ENCODE results near the gene MAPK11. TPM values are rescaled to one million over a fixed set of nuclear protein-coding genes. Genes with fewer than 3 reads are reported as not detected.

Gene MAPK11
- total and polyA plus RNA-seq, 7 experiments from 2014 or later: 0.13 to 22.9 (median 1.4) TPM

DNA sequence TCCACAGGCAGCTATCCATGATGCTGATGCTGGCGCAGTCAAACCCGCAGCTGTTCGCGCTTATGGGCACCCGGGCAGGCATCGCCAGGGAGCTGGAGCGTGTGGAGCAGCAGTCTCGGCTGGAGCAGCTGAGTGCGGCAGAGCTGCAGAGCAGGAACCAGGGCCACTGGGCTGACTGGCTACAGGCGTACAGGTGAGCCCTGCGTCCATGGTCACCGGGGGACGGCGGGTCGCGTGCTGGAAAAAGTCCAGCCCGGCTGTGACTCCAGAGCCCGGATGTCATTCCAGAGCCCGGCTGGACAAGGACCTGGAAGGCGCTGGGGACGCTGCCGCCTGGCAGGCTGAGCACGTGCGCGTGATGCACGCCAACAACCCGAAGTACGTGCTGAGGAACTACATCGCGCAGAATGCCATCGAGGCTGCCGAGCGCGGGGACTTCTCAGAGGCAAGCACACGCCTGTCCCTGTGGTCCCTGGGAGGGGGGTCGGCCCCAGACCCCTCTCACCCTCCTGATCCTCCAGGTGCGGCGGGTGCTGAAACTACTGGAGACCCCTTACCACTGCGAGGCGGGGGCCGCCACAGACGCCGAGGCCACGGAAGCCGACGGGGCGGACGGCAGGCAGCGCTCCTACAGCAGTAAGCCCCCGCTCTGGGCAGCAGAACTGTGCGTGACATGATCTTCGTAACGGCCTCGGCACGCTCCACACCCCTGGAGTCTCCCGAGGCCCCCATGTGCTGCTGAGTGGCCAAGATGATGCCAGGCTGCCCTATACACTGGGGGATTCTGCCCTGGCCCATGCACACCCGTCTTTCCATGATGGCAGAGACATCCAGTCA lies 53.3 kb downstream of the MAPK11 start:
- peak overlapping the region in 1 of 9 donors; percentile 25 for H3K27ac Mint-ChIP-seq
- no peak for ATAC-seq
- H3K4me1 Mint-ChIP-seq: peaks cover 2 to 30% (median 16%) of the 10 kb centered on the region in 7 donors
- H3K36me3 ChIP-seq (ENCODE audit: control insufficient read depth in 2 of 3, insufficient read depth in 3 of 3, low read length in 3 of 3): peaks cover 3 to 85% (median 14%) of the 10 kb centered on the region in 3 experiments
- no peak overlapping the region for H3K27ac ChIP-seq (ENCODE audit: low read depth, low read length)
- peaks cover 0 to 32% (median 14%) of the 10 kb centered on the region in 5 donors for H3K36me3 Mint-ChIP-seq
- H3K4me3 ChIP-seq (ENCODE audit: low read length): no peak overlapping the region
- H3K4me1 ChIP-seq (ENCODE audit: control insufficient read depth in 2 of 2, insufficient read depth in 2 of 2, low read length in 2 of 2): no peaks in the 10 kb centered on the region
- ChIA-PET CTCF (no interaction called here), POLR2A (interaction anchor here (0.7 kb wide), 1 partner anchor 27 kb away, joined by 3 read pairs; no protein-coding TSS in a partner anchor)
- DNase-seq: no peak
- no peaks in the 10 kb centered on the region for H3K27me3 Mint-ChIP-seq
- H3K4me3 Mint-ChIP-seq: no peak overlapping the region
- no peaks in the 10 kb centered on the region for H3K27me3 ChIP-seq (ENCODE audit: control insufficient read depth in 2 of 2, insufficient read depth in 2 of 2, low read length in 2 of 2)
- H3K9me3 Mint-ChIP-seq: no peaks in the 10 kb centered on the region
- intact Hi-C loops (cut with micrococcal nuclease): no loop called here
- H3K9me3 ChIP-seq (ENCODE audit: control insufficient read depth in 2 of 3, low read length in 3 of 3): no peaks in the 10 kb centered on the region

DNA sequence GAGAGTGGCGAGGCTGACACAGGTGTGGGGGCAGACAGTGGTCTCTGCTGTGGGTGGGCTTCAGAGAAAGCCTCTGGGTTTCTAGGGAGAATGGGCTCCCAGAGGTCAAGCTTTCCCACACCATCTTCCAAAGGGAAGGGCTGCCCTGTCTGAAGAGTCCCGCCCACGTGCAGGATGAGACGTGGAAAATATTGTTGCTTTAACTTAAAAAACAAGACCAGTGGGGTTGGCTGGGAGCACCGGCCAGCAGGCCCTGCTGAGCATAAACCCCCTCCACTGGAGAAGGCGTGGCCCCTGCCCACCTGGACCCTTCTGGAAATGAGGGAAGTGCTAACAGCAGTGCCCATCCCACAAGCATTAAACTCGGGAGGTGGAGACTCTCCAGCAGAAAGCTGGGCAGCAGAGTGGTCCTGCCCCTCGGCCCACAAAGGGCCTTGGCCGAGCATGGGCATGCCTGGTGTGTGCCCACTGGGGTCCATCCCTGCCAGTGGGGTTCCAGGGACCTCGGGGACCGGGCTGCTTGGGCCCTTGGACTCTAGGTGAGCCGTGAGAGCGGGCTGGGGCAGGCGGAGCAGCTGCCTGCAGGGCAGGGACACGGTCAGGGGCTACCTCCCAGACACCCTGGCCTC lies 54.0 kb downstream of the MAPK11 start:
- no peaks in the 10 kb centered on the region for H3K4me1 ChIP-seq (ENCODE audit: control insufficient read depth in 2 of 2, insufficient read depth in 2 of 2, low read length in 2 of 2)
- ATAC-seq (no peak), DNase-seq (no peak)
- no peak overlapping the region for H3K4me3 ChIP-seq (ENCODE audit: low read length)
- Mint-ChIP-seq H3K4me3 (no peak overlapping the region), H3K4me1 (peaks cover 2 to 30% (median 18%) of the 10 kb centered on the region in 7 donors), H3K27ac (peak overlapping the region in 1 of 9 donors; percentile 62), H3K27me3 (no peaks in the 10 kb centered on the region), H3K9me3 (no peaks in the 10 kb centered on the region), H3K36me3 (peaks cover 0 to 33% (median 14%) of the 10 kb centered on the region in 5 donors)
- H3K36me3 ChIP-seq (ENCODE audit: control insufficient read depth in 2 of 3, insufficient read depth in 3 of 3, low read length in 3 of 3): peaks cover 0 to 81% (median 14%) of the 10 kb centered on the region in 3 experiments
- ChIA-PET POLR2A (interaction anchor here (0.7 kb wide), 1 partner anchor 28 kb away, joined by 3 read pairs; no protein-coding TSS in a partner anchor), CTCF (interaction anchor here (1.2 to 1.7 kb wide), 2 partner anchors 11 to 67 kb away, joined by 3 to 4 read pairs; no protein-coding TSS in a partner anchor)
- H3K9me3 ChIP-seq (ENCODE audit: control insufficient read depth in 2 of 3, low read length in 3 of 3): no peaks in the 10 kb centered on the region
- intact Hi-C loops (cut with micrococcal nuclease): no loop called here
- H3K27ac ChIP-seq (ENCODE audit: low read depth, low read length): no peak overlapping the region
- H3K27me3 ChIP-seq (ENCODE audit: control insufficient read depth in 2 of 2, insufficient read depth in 2 of 2, low read length in 2 of 2): no peaks in the 10 kb centered on the region

DNA sequence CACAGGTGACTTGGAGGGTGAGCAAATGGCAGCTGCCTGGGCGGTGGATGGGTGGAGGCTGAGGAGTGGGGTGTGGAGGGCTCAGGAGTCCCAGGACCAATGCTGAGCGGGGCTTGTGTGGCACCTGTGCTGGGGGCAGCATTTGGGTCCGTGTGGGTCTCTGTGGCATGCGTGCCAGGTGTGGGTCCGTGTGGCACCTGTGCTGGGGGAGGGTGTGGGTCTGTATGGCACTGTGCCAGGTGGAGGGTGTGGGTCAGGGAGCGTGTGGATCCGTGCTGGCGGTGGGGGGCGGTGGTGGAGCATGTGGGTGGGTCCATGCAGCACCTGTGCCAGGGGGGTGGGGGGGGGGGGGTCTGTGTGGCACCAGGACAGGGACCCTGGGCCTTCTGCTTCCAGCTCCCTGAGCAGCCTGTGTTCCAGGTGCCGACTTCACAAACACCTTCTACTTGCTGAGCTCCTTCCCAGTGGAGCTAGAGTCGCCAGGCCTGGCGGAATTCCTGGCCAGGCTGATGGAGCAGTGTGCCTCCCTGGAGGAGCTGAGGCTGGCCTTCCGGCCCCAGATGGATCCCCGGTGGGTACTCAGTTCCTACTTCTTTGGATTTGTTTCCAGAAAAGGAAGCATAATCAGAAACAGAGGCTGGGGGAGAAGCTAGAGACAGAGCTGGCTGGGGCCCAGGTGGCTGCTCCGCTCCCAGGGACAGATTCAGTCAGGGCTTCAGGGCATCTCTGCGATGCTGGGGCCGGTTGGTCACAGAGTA lies 54.7 kb downstream of the MAPK11 start:
- intact Hi-C loops (cut with micrococcal nuclease): no loop called here
- H3K9me3 Mint-ChIP-seq: no peaks in the 10 kb centered on the region
- POLR2A ChIA-PET: interaction anchor here (0.7 to 1.4 kb wide), 2 partner anchors 26 to 114 kb away, joined by 3 read pairs; no protein-coding TSS in a partner anchor
- Histone ChIP-seq H3K27ac (ENCODE audit: low read depth, low read length) (no peak overlapping the region), H3K9me3 (ENCODE audit: control insufficient read depth in 2 of 3, low read length in 3 of 3) (no peaks in the 10 kb centered on the region), H3K36me3 (ENCODE audit: control insufficient read depth in 2 of 3, insufficient read depth in 3 of 3, low read length in 3 of 3) (peaks cover 0 to 81% (median 11%) of the 10 kb centered on the region in 3 experiments), H3K4me1 (ENCODE audit: control insufficient read depth in 2 of 2, insufficient read depth in 2 of 2, low read length in 2 of 2) (no peaks in the 10 kb centered on the region), H3K27me3 (ENCODE audit: control insufficient read depth in 2 of 2, insufficient read depth in 2 of 2, low read length in 2 of 2) (no peaks in the 10 kb centered on the region), H3K4me3 (ENCODE audit: low read length) (no peak overlapping the region)
- CTCF ChIA-PET: interaction anchor here (1.2 to 1.7 kb wide), 2 partner anchors 11 to 66 kb away, joined by 3 to 4 read pairs; no protein-coding TSS in a partner anchor
- H3K4me1 Mint-ChIP-seq: peaks cover 2 to 30% (median 21%) of the 10 kb centered on the region in 7 donors
- H3K36me3 Mint-ChIP-seq: peaks cover 0 to 36% (median 14%) of the 10 kb centered on the region in 5 donors
- H3K27ac Mint-ChIP-seq: peak overlapping the region in 6 of 9 donors; percentile 22 to 87 (median 66)
- DNase-seq (no peak), ATAC-seq (no peak)
- H3K27me3 Mint-ChIP-seq: no peaks in the 10 kb centered on the region
- no peak overlapping the region for H3K4me3 Mint-ChIP-seq

Other genes starting within 250 kb of the MAPK11 start
- not detected for gene TTLL8, start 212.1 kb downstream of the MAPK11 start, total RNA-seq
- not detected for gene TTLL8, start 212.1 kb downstream of the MAPK11 start, polyA plus RNA-seq
- 1 to 10 TPM in 2 of 5 experiments, under 1 TPM in 1, not detected in 2; 0.10 to 7.2 (median 2.3) TPM for gene MLC1, start 185.0 kb downstream of the MAPK11 start, total RNA-seq
- under 1 TPM; 0.08 to 0.48 TPM for gene MLC1, start 185.0 kb downstream of the MAPK11 start, polyA plus RNA-seq
- not detected for gene MOV10L1, start 180.4 kb downstream of the MAPK11 start, total RNA-seq
- gene MOV10L1, start 180.4 kb downstream of the MAPK11 start, polyA plus RNA-seq: not detected
- 1 to 10 TPM in 1 of 5 experiments, under 1 TPM in 2, not detected in 2; 0.27 to 2.0 (median 0.66) TPM for gene PANX2, start 99.6 kb downstream of the MAPK11 start, total RNA-seq
- gene PANX2, start 99.6 kb downstream of the MAPK11 start, polyA plus RNA-seq: not detected
- 100 to 1,000 TPM; 106 to 157 (median 124) TPM for gene TRABD, start 84.5 kb downstream of the MAPK11 start, total RNA-seq
- 10 to 100 TPM; 29.4 to 50.0 TPM for gene TRABD, start 84.5 kb downstream of the MAPK11 start, polyA plus RNA-seq
- 10 to 100 TPM; 26.7 to 36.6 (median 32.4) TPM for gene SELENOO, start 69.4 kb downstream of the MAPK11 start, total RNA-seq
- gene SELENOO, start 69.4 kb downstream of the MAPK11 start, polyA plus RNA-seq: 1 to 10 TPM; 3.4 to 5.9 TPM
- 100 to 1,000 TPM in 4 of 5 experiments, 10 to 100 TPM in 1; 67.8 to 146 (median 134) TPM for gene TUBGCP6, start 25.4 kb downstream of the MAPK11 start, total RNA-seq
- 10 to 100 TPM; 15.2 to 28.4 TPM for gene TUBGCP6, start 25.4 kb downstream of the MAPK11 start, polyA plus RNA-seq
- 100 to 1,000 TPM in 3 of 5 experiments, 10 to 100 TPM in 2; 95.9 to 139 (median 105) TPM for gene HDAC10, start 19.1 kb downstream of the MAPK11 start, total RNA-seq
- gene HDAC10, start 19.1 kb downstream of the MAPK11 start, polyA plus RNA-seq: 1 to 10 TPM; 7.1 to 9.8 TPM
- gene MAPK12, start 8.7 kb downstream of the MAPK11 start, total RNA-seq: 1 to 10 TPM; 1.7 to 6.2 (median 2.3) TPM
- under 1 TPM in 1 of 2 donors, not detected in 1; 0.07 TPM for gene MAPK12, start 8.7 kb downstream of the MAPK11 start, polyA plus RNA-seq
- 100 to 1,000 TPM in 1 of 5 experiments, 10 to 100 TPM in 2, 1 to 10 TPM in 2; 2.9 to 138 (median 12.6) TPM for gene PLXNB2, start 37.3 kb upstream of the MAPK11 start, total RNA-seq
- under 1 TPM; 0.05 to 0.32 TPM for gene PLXNB2, start 37.3 kb upstream of the MAPK11 start, polyA plus RNA-seq
- gene DENND6B, start 56.6 kb upstream of the MAPK11 start, total RNA-seq: 1 to 10 TPM; 2.1 to 4.0 (median 2.8) TPM
- gene DENND6B, start 56.6 kb upstream of the MAPK11 start, polyA plus RNA-seq: under 1 TPM; 0.19 to 0.61 TPM
- gene PPP6R2, start 72.9 kb upstream of the MAPK11 start, total RNA-seq: 10 to 100 TPM; 57.8 to 88.1 (median 78.1) TPM
- 10 to 100 TPM; 17.0 to 38.8 TPM for gene PPP6R2, start 72.9 kb upstream of the MAPK11 start, polyA plus RNA-seq
- gene SBF1, start 204.7 kb upstream of the MAPK11 start, total RNA-seq: 100 to 1,000 TPM; 161 to 209 (median 181) TPM
- 10 to 100 TPM; 15.2 to 40.2 TPM for gene SBF1, start 204.7 kb upstream of the MAPK11 start, polyA plus RNA-seq
- gene ADM2, start 211.2 kb upstream of the MAPK11 start, total RNA-seq: 1 to 10 TPM; 1.3 to 4.5 (median 4.0) TPM
- under 1 TPM; 0.24 to 0.44 TPM for gene ADM2, start 211.2 kb upstream of the MAPK11 start, polyA plus RNA-seq
- under 1 TPM in 1 of 5 experiments, not detected in 4; 0.22 TPM for gene MIOX, start 216.5 kb upstream of the MAPK11 start, total RNA-seq
- gene MIOX, start 216.5 kb upstream of the MAPK11 start, polyA plus RNA-seq: not detected
- gene LMF2, start 237.3 kb upstream of the MAPK11 start, total RNA-seq: 100 to 1,000 TPM; 101 to 133 (median 118) TPM
- 10 to 100 TPM; 15.0 to 25.5 TPM for gene LMF2, start 237.3 kb upstream of the MAPK11 start, polyA plus RNA-seq
- gene NCAPH2, start 237.8 kb upstream of the MAPK11 start, total RNA-seq: 100 to 1,000 TPM in 2 of 5 experiments, 10 to 100 TPM in 3; 74.3 to 135 (median 91.1) TPM
- gene NCAPH2, start 237.8 kb upstream of the MAPK11 start, polyA plus RNA-seq: 10 to 100 TPM; 37.8 to 46.6 TPM

Data from naive thymus-derived CD4-positive, alpha-beta T cell (primary cell).